ENCODE results near the gene UBASH3A.

DNA sequence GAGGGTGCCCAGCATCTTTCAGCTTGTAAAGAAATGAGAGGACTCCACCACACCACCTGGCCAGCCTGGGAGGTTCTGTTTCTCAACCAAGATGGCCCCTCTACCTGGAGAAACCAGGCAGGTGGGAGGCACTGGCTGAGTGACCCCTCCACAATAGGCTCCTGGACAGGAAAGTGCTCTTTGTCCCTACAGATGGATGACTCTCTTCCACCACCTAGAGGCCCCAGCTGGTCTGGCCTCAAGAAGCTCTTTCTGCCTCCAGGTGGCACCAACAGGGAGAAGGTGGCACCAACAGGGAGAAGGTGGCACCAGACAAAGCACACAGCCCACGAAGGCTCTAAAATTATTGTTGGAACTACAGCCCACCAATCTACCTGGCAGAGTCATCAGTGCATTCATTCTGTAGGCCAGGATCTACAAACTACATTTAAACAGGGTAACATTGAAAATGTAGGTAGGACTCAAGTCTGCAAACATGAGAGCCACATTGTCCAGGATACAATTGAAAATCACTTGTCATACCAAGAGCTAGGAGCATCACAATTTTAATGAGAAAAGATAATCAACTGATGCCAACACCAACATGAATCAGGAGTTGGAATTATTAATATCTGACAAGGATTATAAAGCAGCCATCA lies 22.2 kb upstream of the UBASH3A start:
- TF ChIP-seq POLR2AphosphoS5 (IDR thresholded peaks at IDR 0.05; ENCODE audit: borderline replicate concordance, low read depth, low read length): no peak
- TF ChIP-seq EZH2 (IDR thresholded peaks at IDR 0.05): no peak
- no peak for TF ChIP-seq FOXP2 (optimal IDR thresholded peaks at IDR 0.05; ENCODE audit: control extremely low read depth, extremely low read length, insufficient read depth)
